ENCODE data around the gene COL4A1.

COL4A1 gene

DNA sequence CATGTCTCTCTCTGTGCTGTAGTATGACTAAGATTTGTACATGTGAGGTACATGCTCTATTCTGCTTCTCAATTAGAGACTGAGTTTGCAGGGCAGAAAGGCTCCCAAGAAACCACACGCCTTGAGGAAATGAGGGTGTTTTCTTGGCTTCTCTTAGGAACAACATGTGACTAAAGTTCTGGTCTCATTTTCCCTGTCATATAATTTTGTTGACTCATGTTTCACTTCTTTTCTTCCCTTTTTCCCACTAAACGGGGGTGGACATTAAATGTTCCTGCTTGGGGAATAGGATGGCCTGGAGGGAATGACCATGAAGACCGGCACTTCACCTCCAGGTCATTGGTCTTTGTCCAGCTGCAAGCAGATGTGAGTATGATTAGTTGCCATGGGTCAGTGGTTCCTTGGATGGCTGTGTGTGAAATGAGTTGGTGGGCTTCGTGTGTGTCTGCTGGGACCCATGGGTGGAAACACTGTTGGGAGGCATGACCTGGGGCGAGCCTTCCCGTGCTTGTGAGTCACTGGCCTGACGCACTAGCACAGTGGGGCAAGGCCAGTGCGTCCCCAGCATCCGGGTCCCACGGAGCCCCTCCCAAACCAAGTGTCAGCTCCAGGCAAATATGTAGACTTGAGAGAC is 56.6 kb downstream of the COL4A1 start:
- no peak for DNase-seq (ENCODE audit: low read depth)
- TF ChIP-seq, protein P1, sequence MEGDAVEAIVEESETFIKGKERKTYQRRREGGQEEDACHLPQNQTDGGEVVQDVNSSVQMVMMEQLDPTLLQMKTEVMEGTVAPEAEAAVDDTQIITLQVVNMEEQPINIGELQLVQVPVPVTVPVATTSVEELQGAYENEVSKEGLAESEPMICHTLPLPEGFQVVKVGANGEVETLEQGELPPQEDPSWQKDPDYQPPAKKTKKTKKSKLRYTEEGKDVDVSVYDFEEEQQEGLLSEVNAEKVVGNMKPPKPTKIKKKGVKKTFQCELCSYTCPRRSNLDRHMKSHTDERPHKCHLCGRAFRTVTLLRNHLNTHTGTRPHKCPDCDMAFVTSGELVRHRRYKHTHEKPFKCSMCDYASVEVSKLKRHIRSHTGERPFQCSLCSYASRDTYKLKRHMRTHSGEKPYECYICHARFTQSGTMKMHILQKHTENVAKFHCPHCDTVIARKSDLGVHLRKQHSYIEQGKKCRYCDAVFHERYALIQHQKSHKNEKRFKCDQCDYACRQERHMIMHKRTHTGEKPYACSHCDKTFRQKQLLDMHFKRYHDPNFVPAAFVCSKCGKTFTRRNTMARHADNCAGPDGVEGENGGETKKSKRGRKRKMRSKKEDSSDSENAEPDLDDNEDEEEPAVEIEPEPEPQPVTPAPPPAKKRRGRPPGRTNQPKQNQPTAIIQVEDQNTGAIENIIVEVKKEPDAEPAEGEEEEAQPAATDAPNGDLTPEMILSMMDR (IDR thresholded peaks at IDR 0.05; ENCODE audit: control insufficient read depth, insufficient read depth, low read depth, low read length, missing control alignments) = no peak
- no peak overlapping the region for H3K4me3 ChIP-seq (ENCODE audit: control insufficient read depth, low read depth, low read length)

DNA sequence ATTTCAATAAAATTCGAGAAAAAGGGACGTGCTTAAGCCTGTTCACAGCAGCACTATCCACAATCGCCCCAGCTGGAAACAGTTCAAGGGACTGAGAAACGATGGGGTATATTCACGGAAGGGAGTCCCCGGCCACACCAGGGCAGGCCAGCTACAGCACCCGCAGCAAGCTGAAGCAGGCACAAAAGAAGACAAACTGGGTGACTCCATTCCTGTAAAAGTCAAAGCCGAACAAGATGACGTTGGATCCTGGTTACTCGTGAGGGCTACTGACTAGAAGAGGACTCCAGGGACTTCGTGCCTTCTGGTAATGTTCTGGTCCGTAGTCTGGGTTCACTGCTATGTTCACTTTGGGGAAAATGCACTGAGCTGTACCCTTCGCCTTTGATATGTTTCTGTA is 57.6 kb downstream of the COL4A1 start:
- no peak for DNase-seq (ENCODE audit: low read depth)
- no peak overlapping the region for H3K4me3 ChIP-seq (ENCODE audit: control insufficient read depth, low read depth, low read length)
- TF ChIP-seq, protein P1 (IDR thresholded peaks at IDR 0.05; ENCODE audit: control insufficient read depth, insufficient read depth, low read depth, low read length, missing control alignments) = no peak

DNA sequence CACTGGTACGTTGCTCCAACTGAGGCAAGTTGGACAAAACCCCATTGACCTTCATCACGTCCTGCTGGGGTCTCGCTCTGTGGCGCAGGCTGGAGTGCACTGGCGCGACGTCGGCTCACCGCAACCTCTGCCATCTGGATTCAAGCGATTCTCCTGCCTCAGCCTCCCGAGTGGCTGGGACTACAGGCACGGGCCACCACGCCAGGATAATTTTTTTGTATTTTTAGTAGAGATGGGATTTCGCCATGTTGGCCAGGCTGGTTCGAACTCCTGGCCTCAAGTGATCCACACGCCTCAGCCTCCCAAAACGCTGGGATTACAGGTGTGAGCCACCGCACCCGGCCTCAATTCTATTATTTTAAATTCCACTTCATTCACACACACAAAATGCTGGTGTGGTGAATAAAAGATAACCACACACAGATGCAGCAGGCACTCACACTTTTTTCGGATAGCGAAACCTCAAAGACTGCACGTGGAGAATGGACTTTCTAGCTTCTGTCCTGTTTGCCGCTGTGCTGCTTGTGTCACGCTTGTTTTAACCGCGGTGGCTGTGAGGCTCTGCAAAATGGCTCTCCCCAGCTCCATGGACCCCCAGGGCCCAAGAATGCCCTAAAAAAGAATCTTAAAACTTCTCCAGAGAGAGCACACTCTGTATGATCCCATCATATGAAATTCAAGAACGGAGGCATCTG is 58.4 kb downstream of the COL4A1 start:
- H3K4me3 ChIP-seq (ENCODE audit: control insufficient read depth, low read depth, low read length) = no peak overlapping the region
- no peak for DNase-seq (ENCODE audit: low read depth)
- TF ChIP-seq, protein P1 (IDR thresholded peaks at IDR 0.05; ENCODE audit: control insufficient read depth, insufficient read depth, low read depth, low read length, missing control alignments) = no peak

DNA sequence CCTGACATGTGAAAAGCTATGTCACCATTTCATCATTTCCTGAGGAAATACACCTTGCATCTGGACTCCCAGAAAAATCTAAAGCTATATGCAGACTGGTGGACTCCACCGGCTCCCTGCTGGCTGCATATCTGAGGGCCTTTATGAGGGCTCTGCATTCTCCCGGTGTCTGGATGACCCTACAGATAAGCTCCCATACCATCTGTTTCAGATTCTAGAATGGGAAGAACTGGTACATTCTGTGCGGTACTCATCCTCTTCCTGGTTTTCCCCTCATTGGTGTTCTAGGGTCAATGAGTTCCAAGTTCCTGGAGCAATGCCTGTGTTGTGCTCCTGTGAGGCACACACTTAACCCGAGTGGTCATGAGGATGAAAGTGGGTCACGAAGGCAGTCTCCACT is 60.4 kb downstream of the COL4A1 start:
- TF ChIP-seq, protein P1 (IDR thresholded peaks at IDR 0.05; ENCODE audit: control insufficient read depth, insufficient read depth, low read depth, low read length, missing control alignments) = no peak
- H3K4me3 ChIP-seq (ENCODE audit: control insufficient read depth, low read depth, low read length) = no peak overlapping the region
- DNase-seq (ENCODE audit: low read depth) = no peak

DNA sequence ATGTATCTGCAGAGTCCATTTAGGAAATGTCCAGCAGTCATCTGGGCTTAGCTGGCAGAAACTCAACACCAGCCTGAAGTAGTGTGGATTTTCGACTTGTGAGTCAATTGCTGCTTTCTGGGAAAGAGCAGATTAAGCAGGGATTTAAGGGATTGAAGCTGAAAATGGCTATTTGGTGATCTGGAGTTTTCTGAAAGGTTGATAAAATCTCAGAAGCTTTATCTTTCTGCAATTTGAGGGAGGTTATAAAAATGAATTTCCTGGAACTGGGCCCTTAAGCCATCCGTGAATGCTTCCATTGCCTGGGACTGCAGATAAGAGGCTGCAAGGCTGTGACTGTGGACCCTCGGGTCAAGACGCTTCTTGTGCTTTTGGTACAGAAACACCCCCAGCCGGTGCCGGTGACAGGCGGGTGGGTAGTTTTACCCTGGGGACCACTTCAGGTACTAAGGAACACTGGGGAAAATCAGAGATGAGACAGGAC is 61.5 kb downstream of the COL4A1 start:
- DNase-seq (ENCODE audit: low read depth) = no peak
- TF ChIP-seq, protein P1 (IDR thresholded peaks at IDR 0.05; ENCODE audit: control insufficient read depth, insufficient read depth, low read depth, low read length, missing control alignments) = no peak
- H3K4me3 ChIP-seq (ENCODE audit: control insufficient read depth, low read depth, low read length) = no peak overlapping the region

DNA sequence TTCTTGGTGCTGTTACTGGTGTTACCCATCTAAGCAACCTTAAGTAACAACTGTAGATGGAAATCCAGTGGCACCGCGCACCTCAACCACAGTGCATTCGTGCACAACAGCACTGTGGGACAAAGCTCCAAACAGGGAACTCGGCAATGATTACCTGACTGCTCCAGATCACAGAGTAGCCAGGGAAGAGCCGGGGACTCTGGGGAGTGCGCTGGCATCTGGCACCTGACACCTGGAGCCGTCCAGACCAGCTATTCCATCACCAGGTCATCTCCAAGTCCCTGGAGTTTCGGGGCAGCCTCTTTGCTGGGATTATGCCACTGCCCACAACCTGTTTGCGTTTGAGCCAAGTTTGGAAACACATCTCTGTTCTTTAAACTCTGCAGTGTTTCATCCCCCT is 62.0 kb downstream of the COL4A1 start:
- TF ChIP-seq, protein P1 (IDR thresholded peaks at IDR 0.05; ENCODE audit: control insufficient read depth, insufficient read depth, low read depth, low read length, missing control alignments) = no peak
- no peak overlapping the region for H3K4me3 ChIP-seq (ENCODE audit: control insufficient read depth, low read depth, low read length)
- no peak for DNase-seq (ENCODE audit: low read depth)

Measured in AG09309 (cell line).